Hepatocyte (in vitro differentiated cells): ENCODE results near the gene VRK3.

Experiments
- CTCF ChIP-seq: fragments of 200-600 bp; sonication (generic); IDR thresholded peaks from 2 replicates; pipeline ENCODE4 v1.5.1; 2016; ENCODE audit warnings: antibody characterized with exemption, mild to moderate bottlenecking; ENCODE audit not compliant: poor library complexity
- EZH2 ChIP-seq: fragments of 200-600 bp; sonication (generic); IDR thresholded peaks from 2 replicates; pipeline ENCODE4 v1.6.1; 2016; ENCODE audit warnings: antibody characterized with exemption, mild to moderate bottlenecking, borderline replicate concordance

- TF ChIP-seq CTCF (no peak), EZH2 (no peak)
These were observed 95.3 kb downstream of the VRK3 start for GRCh38 chr19:49929611-49930482.
